Mucosa of rectum (tissue), 2 donors: ENCODE measurements around the gene PUS7.

ENCODE experiments used
- H3K27ac ChIP-seq, 2 donors: one replicate each; pipeline ENCODE4 v1.7.0; 2013; ENCODE audit warnings: inconsistent platforms in 2 of 2, low read depth in 2 of 2, low read length in 2 of 2
- H3K27me3 ChIP-seq, 2 donors: one replicate each; pipeline ENCODE4 v1.7.0; 2013; ENCODE audit warnings: low read length in 2 of 2; ENCODE audit not compliant: control insufficient read depth in 2 of 2, insufficient read depth in 2 of 2
- H3K36me3 ChIP-seq, 2 donors: one replicate each; pipeline ENCODE4 v1.7.0; 2013; ENCODE audit warnings: low read length in 2 of 2; ENCODE audit not compliant: control insufficient read depth in 2 of 2, insufficient read depth in 2 of 2
- H3K4me1 ChIP-seq, 2 donors: one replicate each; pipeline ENCODE4 v1.7.0; 2013; ENCODE audit warnings: low read length in 2 of 2, mild to moderate bottlenecking in 1 of 2; ENCODE audit not compliant: control insufficient read depth in 2 of 2, insufficient read depth in 2 of 2
- H3K4me3 ChIP-seq, 2 donors: one replicate each; pipeline ENCODE4 v1.7.0; 2013; ENCODE audit warnings: low read length in 2 of 2
- H3K9ac ChIP-seq, 2 donors: one replicate each; pipeline ENCODE4 v1.7.0; 2013; ENCODE audit warnings: low read length in 2 of 2, low read depth in 1 of 2, mild to moderate bottlenecking in 1 of 2
- H3K9me3 ChIP-seq, 2 donors: one replicate each; pipeline ENCODE4 v1.7.0; 2013; ENCODE audit warnings: low read length in 2 of 2; ENCODE audit not compliant: control insufficient read depth in 2 of 2
- donor health status: healthy.
- donor health status: Normal muscosa, but diverticular disease.

PUS7 gene

GRCh38 chr7:105474045-105474444, 48.0 kb downstream of the PUS7 start:
- Histone ChIP-seq H3K27ac (no peak overlapping the region), H3K9ac (no peak overlapping the region), H3K4me3 (no peak overlapping the region), H3K36me3 (no peaks in the 10 kb centered on the region), H3K4me1 (no peaks in the 10 kb centered on the region), H3K27me3 (no peaks in the 10 kb centered on the region), H3K9me3 (no peaks in the 10 kb centered on the region)

- Histone ChIP-seq H3K27ac (no peak overlapping the region), H3K36me3 (no peaks in the 10 kb centered on the region), H3K9ac (no peak overlapping the region), H3K27me3 (no peaks in the 10 kb centered on the region), H3K9me3 (no peaks in the 10 kb centered on the region), H3K4me1 (no peaks in the 10 kb centered on the region), H3K4me3 (no peak overlapping the region)
These were observed 48.9 kb downstream of the PUS7 start for GRCh38 chr7:105473163-105473562.

GRCh38 chr7:105470846-105471245, 51.2 kb downstream of the PUS7 start:
- Histone ChIP-seq H3K9ac (no peak overlapping the region), H3K36me3 (no peaks in the 10 kb centered on the region), H3K4me3 (no peak overlapping the region), H3K27ac (no peak overlapping the region), H3K9me3 (no peaks in the 10 kb centered on the region), H3K27me3 (no peaks in the 10 kb centered on the region), H3K4me1 (no peaks in the 10 kb centered on the region)

- Histone ChIP-seq H3K27me3 (no peaks in the 10 kb centered on the region), H3K27ac (no peak overlapping the region), H3K36me3 (no peaks in the 10 kb centered on the region), H3K4me1 (no peaks in the 10 kb centered on the region), H3K9me3 (no peaks in the 10 kb centered on the region), H3K4me3 (no peak overlapping the region), H3K9ac (no peak overlapping the region)
These were observed 52.0 kb downstream of the PUS7 start for GRCh38 chr7:105470090-105470489.

- Histone ChIP-seq H3K9ac (no peak overlapping the region), H3K36me3 (no peaks in the 10 kb centered on the region), H3K4me3 (no peak overlapping the region), H3K27ac (no peak overlapping the region), H3K27me3 (no peaks in the 10 kb centered on the region), H3K4me1 (no peaks in the 10 kb centered on the region), H3K9me3 (no peaks in the 10 kb centered on the region)
These were observed 59.2 kb downstream of the PUS7 start for GRCh38 chr7:105462765-105463420.

GRCh38 chr7:105461518-105461917, 60.6 kb downstream of the PUS7 start:
- Histone ChIP-seq H3K9me3 (no peaks in the 10 kb centered on the region), H3K36me3 (no peaks in the 10 kb centered on the region), H3K4me3 (no peak overlapping the region)

GRCh38 chr7:105457619-105458225, 64.3 kb downstream of the PUS7 start:
- no peaks in the 10 kb centered on the region for H3K36me3 ChIP-seq
- H3K9me3 ChIP-seq = no peaks in the 10 kb centered on the region
- H3K9ac ChIP-seq = no peak overlapping the region
- no peak overlapping the region for H3K27ac ChIP-seq
- no peaks in the 10 kb centered on the region for H3K4me1 ChIP-seq
- no peaks in the 10 kb centered on the region for H3K27me3 ChIP-seq
- H3K4me3 ChIP-seq = no peak overlapping the region

More at GRCh38 chr7:105461518-105461917, 60.6 kb downstream of the PUS7 start:
- no peaks in the 10 kb centered on the region for H3K27me3 ChIP-seq
- no peak overlapping the region for H3K27ac ChIP-seq
- H3K4me1 ChIP-seq = no peaks in the 10 kb centered on the region
- H3K9ac ChIP-seq = no peak overlapping the region

- Histone ChIP-seq H3K27ac (no peak overlapping the region), H3K36me3 (no peaks in the 10 kb centered on the region), H3K27me3 (no peaks in the 10 kb centered on the region), H3K9me3 (no peaks in the 10 kb centered on the region), H3K4me3 (no peak overlapping the region), H3K4me1 (no peaks in the 10 kb centered on the region), H3K9ac (no peak overlapping the region)
These were observed 67.2 kb downstream of the PUS7 start for GRCh38 chr7:105454921-105455320.

- H3K27ac ChIP-seq = no peak overlapping the region
- no peak overlapping the region for H3K4me3 ChIP-seq
- H3K9me3 ChIP-seq = no peaks in the 10 kb centered on the region
- no peak overlapping the region for H3K9ac ChIP-seq
- no peaks in the 10 kb centered on the region for H3K36me3 ChIP-seq
- no peaks in the 10 kb centered on the region for H3K4me1 ChIP-seq
- no peaks in the 10 kb centered on the region for H3K27me3 ChIP-seq
These were observed 67.8 kb downstream of the PUS7 start for GRCh38 chr7:105454095-105454747.

- no peaks in the 10 kb centered on the region for H3K27me3 ChIP-seq
- H3K4me3 ChIP-seq = no peak overlapping the region
- no peaks in the 10 kb centered on the region for H3K36me3 ChIP-seq
- H3K9me3 ChIP-seq = no peaks in the 10 kb centered on the region
- H3K9ac ChIP-seq = no peak overlapping the region
- no peaks in the 10 kb centered on the region for H3K4me1 ChIP-seq
- no peak overlapping the region for H3K27ac ChIP-seq
These were observed 70.0 kb downstream of the PUS7 start for GRCh38 chr7:105452085-105452484.
